Hepatocyte (in vitro differentiated cells): ENCODE results near the gene TENM4.

Experiments
- CTCF ChIP-seq: fragments of 200-600 bp; sonication (generic); IDR thresholded peaks from 2 replicates; pipeline ENCODE4 v1.5.1; 2016; ENCODE audit warnings: antibody characterized with exemption, mild to moderate bottlenecking; ENCODE audit not compliant: poor library complexity
- EZH2 ChIP-seq: fragments of 200-600 bp; sonication (generic); IDR thresholded peaks from 2 replicates; pipeline ENCODE4 v1.6.1; 2016; ENCODE audit warnings: antibody characterized with exemption, mild to moderate bottlenecking, borderline replicate concordance

- TF ChIP-seq CTCF (no peak), EZH2 (no peak)
These were observed 132.4 kb downstream of the TENM4 start for GRCh38 chr11:79308429-79308828.
